DMS153 (cell line): Measurements from ENCODE around the gene ARMC8.
"Not testable (repeated sequence)": the region's sequence is repeated elsewhere in the genome, so short reads cannot be mapped to it uniquely, and the experiment has no call there.

Experiments used
- DNase-seq: peaks from one replicate; lab custom pipeline; 2025; lab: John Stamatoyannopoulos, UW

The ARMC8 gene

GRCh38 chr3:138187296-138188012 is at the start of gene ARMC8:
Gene ARMC8, plus strand, starts transcription at chr3:138187301. Its CDS starts 254 bp downstream, at chr3:138187555.
- DNase-seq = no peak

- DNase-seq = no peak
Measured at GRCh38 chr3:138137861-138138260, 49.2 kb upstream of the ARMC8 start.

DNA sequence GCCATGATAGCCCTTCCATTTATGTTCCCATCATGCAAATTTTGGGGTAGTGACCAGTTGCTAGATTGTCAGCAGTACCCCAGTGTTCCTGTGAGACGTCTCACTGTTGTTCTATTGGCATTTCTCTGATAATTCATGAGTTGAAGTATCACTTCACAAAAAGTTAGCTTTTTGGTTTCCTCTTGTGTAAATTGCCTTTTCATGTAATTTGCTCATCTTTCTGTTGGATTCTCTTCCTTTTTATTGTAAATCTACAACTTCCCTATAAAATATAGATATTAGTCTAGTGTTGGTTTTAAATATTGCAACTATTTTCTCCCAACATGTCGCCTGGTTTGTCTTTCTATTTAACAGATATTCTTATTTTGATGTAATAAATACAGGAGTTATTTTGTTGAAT is 47.4 kb upstream of the ARMC8 start:
- DNase-seq = no peak

- DNase-seq = no peak
Measured at GRCh38 chr3:138140940-138141339, 46.2 kb upstream of the ARMC8 start.

GRCh38 chr3:138142181-138142580 is 44.9 kb upstream of the ARMC8 start:
- DNase-seq = not testable (repeated sequence)

- no peak for DNase-seq
Measured at GRCh38 chr3:138148503-138148902, 38.6 kb upstream of the ARMC8 start.

DNA sequence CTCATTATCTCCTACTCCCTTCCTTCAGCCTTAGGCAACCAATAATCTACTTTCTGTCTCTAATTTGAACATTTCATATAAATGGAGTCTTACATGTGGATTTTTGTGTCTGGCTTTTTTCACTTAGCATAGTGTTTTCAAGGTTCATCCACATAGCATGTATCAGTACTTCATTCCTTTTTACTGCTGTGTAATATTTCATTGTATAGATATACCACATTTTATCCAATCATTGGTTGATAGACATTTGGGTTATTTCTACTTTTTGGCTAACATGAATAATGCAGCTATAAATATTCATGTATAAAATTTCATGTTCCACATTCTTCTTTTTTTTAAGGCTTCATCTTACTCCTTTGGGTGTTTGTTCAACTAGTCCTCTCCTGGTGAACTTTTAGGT is 32.6 kb upstream of the ARMC8 start:
- DNase-seq = no peak

DNA sequence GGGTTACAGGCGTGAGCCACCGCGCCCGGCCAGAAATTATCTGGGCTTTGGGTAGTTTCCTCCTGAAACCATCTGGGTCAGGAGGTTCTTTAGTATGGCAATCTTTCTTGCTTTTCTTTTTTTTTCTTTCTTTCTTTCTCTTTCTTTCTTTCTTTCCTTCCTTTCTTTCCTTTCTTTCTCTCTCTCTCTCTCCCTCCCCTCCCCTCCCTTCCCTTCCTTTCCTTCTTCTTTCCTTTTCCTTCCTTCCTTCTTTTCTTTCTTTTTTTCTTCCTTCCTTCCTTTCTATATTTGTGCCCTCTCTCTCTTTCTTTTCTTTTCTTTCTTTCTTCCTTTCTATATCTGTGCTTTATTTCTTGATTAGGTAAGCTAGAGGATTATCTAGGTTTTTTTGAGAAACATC is 29.4 kb upstream of the ARMC8 start:
- no peak for DNase-seq

DNA sequence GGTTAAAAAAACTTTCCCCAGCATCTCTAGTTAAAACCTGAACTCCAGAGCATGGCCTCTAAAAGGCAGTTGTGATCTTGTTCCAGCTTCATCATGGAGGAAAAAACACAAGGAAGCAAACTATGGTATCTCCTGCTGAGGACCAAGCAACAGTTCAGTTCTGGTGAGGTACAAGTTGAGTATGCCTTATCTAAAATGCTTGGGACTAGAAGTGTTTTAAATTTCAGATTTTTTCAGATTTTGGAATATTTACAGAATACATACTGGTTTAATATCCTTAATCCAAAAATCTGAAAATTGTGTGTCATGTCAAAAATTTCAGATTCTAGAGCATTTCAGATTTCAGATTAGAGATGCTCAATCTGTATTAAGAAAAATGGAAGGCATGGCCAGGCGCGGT is 22.0 kb upstream of the ARMC8 start:
- no peak for DNase-seq

DNA sequence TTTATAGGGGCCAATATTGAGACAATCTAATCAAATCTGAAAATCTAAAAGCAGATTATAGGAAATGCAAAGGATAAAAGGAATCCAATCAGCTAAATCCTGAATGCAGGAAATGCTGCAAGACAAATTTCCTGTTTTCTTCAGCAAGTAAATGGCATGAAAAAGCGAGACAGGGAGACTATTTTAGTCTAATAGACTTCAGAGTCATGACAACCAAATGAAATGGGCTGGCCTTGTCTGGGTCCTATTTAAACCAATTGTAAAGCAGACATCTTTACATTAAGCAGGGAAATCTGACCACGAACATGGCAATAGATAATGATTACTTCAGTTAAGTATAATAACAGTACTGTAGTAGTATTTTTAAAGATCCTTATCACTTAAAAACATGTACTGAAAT is 14.5 kb upstream of the ARMC8 start:
- DNase-seq = no peak

- DNase-seq = no peak
Measured at GRCh38 chr3:138173769-138174420, 13.2 kb upstream of the ARMC8 start.

DNA sequence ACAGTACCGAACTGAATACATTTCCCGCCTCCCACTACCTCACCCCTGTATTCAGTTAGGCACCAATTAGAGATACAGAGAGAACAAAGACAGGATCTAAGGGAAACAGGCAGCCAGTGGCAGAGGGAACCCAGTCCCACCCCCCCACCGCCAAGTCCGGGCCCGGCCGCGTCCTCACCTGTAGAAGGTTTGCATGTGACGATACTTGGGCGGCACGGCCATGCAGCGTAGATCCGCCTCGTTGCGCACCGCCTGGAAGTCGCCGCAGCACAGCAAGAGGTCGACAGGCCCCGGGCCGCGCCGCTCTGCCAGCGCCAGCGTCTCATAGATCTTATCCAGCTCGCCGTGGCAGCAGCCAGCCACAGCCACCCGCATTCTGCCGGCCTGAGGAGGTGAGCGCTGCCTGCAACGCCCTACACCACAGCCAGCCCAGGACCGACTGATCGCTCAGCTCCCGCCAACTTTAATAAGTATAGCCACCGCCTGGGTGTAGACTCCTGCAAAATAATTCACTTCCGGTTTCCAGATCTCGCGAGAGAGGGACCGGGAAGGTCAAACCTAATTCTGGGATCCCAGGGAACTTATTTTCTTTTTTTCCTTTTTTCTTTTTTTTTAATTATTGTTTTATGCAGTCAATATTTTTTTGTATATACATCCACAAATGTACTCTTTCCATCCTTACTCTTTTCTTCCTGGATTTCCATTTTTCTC is 12.5 kb upstream of the ARMC8 start, which contains the start of gene DBR1:
TSS of gene DBR1 (minus strand) at position 501 of the 711 bp plus-strand sequence. CDS start at position 375, 126 bp downstream.
- DNase-seq = peak; percentile 74

- peak; percentile 67 for DNase-seq
Measured at GRCh38 chr3:138180375-138181029, 6.6 kb upstream of the ARMC8 start.

DNA sequence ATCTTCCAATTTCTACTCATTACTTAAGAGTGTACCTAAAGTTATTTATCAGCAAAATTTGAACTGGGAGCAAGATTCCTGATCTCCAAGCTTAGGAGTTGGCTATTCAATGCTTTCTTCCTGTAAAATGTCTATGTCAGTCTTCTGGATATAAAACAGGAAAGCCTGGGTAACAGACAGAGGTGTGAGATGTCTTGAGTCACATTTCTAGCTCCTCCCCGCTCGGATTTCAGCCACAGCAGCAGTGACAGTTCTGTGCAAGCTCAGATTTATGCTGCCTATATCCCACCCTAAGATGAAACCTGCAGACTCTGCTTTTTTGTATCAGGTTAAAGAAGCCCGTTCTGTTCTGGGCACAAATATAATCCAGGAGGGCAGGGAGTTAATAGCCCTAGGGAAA is 2.1 kb upstream of the ARMC8 start:
- no peak for DNase-seq

- DNase-seq = no peak
Measured at GRCh38 chr3:138186221-138186620, 880 bp upstream of the ARMC8 start.

DNA sequence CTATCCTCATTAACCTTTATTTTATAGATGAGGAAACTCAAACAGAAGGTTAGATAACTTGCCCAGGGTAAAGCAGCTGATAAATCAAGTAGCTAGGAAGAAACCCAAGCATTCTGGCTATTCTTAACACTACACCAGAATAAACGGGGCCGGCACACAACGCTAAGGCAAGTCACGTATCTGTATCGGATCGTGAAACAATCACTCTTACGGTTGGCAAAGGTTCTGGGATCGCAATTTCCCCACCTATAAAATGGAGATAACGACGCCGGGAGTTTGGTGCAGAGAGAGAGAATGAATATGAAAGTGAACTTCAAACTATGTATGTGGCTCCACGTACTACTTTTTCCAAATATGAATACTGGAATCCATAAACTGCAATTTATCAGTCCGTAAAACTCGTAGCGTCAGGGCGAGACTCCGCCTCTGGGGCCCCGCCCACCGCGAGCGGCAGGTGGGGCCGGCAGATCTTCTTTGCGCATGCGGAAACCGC is 252 bp upstream of the ARMC8 start:
- peak; percentile 74 for DNase-seq

- no peak for DNase-seq
Measured at GRCh38 chr3:138188013-138188730, 1.1 kb downstream of the ARMC8 start.

- DNase-seq = no peak
Measured at GRCh38 chr3:138195481-138195880, 8.4 kb downstream of the ARMC8 start.

DNA sequence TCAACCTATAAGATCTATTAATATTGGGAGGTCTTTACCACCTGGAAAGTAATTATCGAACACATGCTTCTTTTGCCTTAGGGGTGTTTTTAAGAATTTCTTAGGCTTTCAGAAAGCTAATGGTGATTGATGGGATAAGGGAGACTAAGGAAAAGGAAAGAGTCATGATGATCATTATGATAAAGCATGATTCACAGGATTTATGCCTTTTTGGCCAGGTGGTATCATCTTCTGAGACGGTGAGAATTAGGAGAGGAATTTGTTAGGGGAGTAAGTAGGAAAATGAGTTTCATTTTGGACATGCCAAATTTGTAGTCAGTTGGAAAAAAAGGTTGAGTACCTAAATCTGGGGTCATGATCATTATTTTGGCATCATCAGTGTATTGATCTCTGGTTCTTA is 8.9 kb downstream of the ARMC8 start:
- no peak for DNase-seq

- DNase-seq = no peak
Measured at GRCh38 chr3:138197058-138197457, 10.0 kb downstream of the ARMC8 start.

- DNase-seq = no peak
Measured at GRCh38 chr3:138197524-138197923, 10.4 kb downstream of the ARMC8 start.

- DNase-seq = no peak
Measured at GRCh38 chr3:138199851-138200250, 12.8 kb downstream of the ARMC8 start.
